Measurements from ENCODE around the gene LLGL2.

- TF ChIP-seq CTCF (IDR thresholded peaks at IDR 0.05) (no peak), POLR2AphosphoS5 (IDR thresholded peaks at IDR 0.05; ENCODE audit: insufficient read depth in 1 of 2, low read depth in 1 of 2) (no peak)
Measured at GRCh38 chr17:75507733-75508719, 17.5 kb upstream of the LLGL2 start.

Data from vagina (tissue), 2 donors.